Stimulated activated naive CD8-positive, alpha-beta T cell treated with anti-CD3 and anti-CD28 coated beads, Interleukin-15, Interleukin-2, amounts not matched to agents 100 U/mL and 50 U/mL, for 24 hours (primary cell): ENCODE data around the gene SLC4A7.
"Not testable (repeated sequence)": the region's sequence is repeated elsewhere in the genome, so short reads cannot be mapped to it uniquely, and the experiment has no call there.

ENCODE experiments used
- ATAC-seq: fragments of 150-1000 bp; cut with Tn5 transposase; one replicate; pipeline ENCODE4 v1.10.0; 2021
- DNase-seq: peaks from one replicate; pipeline ENCODE4 v3.0.0; 2021

Gene SLC4A7

DNA sequence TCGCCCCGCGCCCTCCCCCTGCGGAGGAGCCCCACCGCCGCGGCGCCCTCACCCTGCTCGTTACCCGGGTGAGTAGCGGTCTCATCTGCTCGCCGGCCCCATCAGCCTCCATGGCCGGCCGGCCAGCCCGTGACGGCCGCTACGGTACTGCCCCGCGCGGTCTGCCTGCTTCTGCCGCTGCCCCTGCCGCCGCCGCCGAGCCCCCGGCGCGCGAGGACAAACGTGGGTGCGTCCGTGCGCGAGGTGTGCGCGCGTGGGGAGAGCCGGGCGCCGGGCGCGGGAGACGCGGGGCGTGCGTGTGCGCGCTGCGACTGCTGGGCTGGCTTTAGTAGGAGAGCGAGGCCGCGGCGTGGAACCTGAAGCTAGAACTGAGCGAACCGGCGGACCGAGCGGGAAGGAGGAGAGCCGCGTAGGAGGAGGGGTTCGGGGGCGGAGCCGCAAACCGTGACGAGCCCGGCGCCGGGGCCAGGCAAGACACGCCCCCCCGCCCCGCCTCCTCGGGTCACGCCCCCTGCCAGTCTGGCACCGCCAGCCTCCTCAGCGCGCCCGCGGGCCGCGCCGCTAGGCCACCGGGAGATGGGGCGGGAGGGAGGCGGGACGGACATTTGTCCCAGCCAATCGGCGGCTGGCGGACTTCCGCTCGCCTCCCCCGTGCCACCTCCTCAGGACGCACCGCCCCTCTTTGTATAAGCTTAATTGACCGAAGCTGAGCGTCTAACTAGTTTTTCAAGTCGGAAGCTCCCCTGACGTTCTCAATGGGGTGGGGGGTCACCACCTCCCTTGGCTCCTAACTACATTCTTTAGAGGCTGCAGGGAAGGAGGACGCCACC lies at the start of gene SLC4A7:
Gene SLC4A7, minus strand, starts transcription at position 370 of the 830 bp plus-strand sequence. Its CDS starts 258 bp downstream, at position 112.
- DNase-seq (peak; percentile 99), ATAC-seq (peak; percentile 97)

DNA sequence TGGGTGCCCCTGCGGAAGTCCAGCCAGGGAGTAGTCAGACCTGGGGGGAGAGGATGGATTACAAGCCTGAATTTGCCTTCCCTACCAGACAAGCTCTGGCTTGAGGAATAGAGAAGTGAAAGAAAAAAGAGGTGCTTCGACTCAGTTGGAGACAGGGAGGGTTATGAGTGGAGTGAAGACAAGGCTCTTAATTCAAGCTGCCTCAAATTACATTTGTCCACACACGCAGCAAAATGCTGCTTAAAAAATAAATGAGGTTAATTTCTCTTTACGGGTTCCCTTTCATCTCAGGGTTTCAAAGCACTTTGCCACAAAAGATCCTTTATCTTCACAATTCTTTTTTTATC lies 49.0 kb upstream of the SLC4A7 start:
- DNase-seq (no peak), ATAC-seq (no peak)

DNA sequence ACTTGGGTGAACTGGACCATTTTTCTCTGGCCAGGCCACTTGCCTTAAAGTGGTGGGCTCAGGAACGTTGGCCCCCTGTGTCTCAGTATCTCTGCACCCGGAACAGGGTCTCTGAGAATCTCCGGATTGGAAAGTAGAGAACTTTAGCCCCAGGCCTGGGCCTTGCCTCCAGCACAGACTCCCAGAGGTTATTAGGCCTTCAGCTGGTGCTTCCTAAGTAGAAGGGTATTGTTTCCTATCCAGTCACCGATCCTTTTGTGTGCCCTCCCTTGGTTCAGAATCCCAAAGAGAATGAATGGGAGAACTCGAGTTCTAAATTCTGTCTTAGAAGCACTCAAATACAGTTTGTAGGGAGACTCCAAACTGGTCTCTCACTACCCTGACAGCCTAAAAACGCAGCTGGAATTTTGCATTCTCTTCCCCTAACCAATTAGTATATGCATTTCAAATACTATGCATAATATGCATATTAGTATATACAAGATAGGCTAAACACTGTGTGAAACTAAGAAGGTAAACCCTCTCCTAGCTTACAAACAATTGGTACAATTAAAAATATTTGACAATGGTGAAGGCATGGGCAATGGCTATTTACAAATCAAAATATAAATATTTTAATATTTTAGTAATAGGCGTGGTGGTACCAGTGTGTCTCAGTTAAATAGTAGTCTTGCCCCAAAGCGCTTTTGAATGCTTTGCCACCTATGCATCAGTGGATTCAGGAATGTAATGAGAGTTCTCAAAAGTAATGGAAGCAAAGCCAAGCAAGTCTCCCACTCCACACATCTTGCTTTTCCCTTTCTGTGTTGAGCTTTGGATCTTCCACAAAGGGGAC lies 48.5 kb upstream of the SLC4A7 start:
- ATAC-seq (no peak), DNase-seq (no peak)

DNA sequence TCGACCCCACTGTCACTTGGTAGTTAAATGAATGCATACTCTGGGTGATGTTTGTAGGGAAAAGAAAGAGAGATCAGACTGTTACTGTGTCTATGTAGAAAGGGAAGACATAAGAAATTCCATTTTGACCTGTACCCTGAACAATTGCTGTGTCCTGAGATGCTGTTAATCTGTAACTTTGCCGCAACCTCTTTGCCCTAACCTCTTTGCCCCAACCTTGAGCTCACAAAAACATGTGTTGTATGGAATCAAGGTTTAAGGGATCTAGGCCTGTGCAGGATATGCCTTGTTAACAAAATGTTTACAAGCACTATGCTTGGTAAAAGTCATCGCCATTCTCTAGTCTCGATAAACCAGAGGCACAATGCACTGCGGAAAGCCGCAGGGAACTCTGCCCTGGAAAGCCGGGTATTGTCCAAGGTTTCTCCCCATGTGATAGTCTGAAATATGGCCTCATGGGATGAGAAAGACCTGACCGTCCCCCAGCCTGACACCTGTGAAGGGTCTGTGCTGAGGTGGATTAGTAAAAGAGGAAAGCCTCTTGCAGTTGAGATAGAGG lies 47.1 kb upstream of the SLC4A7 start:
- ATAC-seq, DNase-seq: not testable (repeated sequence)

GRCh38 chr3:27528791-27529190 lies 44.6 kb upstream of the SLC4A7 start:
- DNase-seq: no peak
- no peak for ATAC-seq

DNA sequence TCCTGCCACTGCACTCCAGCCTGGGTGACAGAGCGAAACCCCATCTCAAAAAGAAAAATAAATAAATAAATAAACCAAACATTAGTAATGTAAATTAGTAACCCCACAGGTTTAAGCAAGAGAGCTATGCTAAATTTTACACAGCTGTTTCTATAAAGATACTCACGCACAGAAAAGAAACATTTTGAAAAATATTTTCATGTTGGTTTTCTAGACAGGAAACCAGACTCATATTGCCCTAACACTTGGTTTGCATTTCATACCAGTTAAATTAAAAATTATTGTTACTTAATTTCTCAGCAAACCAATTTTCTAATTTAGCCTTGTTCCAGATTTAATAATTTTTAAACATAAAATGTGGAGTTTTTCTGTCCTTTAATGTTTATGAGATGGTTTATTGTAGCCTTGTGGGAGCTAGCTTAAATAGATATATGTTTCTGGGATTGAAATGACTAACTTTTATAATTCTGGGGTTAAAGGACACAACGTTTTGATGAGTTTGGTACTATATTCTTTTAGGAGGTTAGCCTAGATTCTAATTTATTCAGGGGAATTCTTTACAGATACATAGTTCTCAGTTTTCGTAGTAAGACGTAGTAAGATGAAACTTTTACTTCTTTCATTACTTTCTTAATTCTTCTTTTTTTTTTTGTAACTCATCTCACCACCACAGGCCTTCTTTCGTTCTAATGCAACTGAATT lies 42.6 kb upstream of the SLC4A7 start:
- ATAC-seq (no peak), DNase-seq (no peak)

- no peak for DNase-seq
- ATAC-seq: no peak
Measured at GRCh38 chr3:27521872-27522265, 37.7 kb upstream of the SLC4A7 start.

GRCh38 chr3:27521179-27521871 lies 37.1 kb upstream of the SLC4A7 start:
- no peak for DNase-seq
- ATAC-seq: no peak

- ATAC-seq: no peak
Measured at GRCh38 chr3:27511724-27512422, 27.7 kb upstream of the SLC4A7 start.

GRCh38 chr3:27509376-27509775 lies 25.2 kb upstream of the SLC4A7 start:
- DNase-seq (no peak), ATAC-seq (no peak)

More at GRCh38 chr3:27511724-27512422, 27.7 kb upstream of the SLC4A7 start:
- no peak for DNase-seq

DNA sequence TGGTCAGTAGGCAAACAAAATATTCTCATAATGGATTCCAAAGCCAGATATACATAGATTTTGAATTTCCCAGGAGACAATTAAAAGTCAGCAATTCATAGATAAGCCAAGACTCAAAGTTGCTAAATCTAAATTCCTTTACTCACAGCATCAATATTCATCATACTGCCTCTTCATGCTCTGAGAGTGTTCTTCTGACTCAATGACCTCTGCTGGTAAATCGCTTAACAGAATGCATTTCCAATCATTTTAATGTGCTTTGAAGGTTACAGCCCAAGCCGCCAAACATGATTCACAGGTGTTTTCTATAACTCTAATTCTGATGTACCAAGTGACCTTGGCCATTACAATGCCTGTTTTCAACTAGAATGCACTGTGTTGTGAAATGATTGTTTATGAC lies 24.2 kb upstream of the SLC4A7 start:
- DNase-seq (no peak), ATAC-seq (no peak)

DNA sequence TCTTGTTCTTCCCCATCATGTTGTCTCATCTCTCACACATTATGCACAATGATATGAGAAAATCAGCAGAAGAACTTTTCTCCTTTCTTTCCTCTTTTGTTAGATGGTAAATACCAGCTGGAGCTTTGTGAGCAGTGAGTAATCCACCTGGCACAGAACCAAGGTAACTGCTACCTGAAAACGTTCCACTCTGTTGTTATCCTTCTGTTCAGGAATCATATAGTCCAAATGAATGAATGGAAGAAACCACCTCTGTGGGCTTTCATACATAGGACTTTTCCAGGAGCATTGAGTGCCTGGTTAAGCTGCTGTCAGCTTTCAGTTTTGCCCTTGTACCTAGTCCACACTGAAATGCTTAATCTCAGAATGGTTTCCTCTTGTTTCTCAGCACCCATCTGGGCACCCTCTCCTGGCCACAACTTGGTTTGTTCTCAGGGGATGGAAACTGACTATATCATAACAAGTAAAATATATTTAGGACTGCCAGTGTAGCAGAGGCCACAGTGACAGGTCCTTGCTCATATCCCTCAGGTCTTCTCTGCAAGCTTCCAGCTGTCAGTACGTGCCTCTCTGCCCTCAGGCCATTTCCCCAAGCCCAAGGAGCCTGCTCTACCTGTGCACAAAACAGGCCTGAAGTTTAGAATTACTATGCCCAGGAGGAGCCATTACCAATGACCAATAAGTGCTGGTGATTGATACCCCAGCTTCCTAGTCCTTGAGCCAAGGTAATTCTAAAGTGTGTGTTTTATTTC lies 23.5 kb upstream of the SLC4A7 start:
- no peak for ATAC-seq
- no peak for DNase-seq

DNA sequence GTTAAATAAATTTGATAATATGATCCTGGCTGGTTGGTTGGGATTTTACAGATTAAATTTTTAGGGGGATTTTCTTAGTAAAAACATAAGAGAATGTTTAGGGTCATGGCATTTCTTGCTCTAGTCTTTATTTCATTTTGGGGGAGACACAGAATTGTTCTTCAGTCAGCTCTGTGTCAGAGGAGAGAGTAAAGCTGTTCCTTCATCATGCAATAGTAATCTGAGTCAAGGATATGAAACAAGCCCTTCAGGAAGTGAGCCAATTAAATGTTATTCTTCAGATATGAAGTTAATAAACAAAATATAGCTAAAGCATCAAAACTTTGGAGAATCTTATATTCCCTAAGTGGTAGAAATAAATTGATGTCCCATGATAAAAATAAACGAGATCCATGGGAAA lies 22.9 kb upstream of the SLC4A7 start:
- no peak for DNase-seq
- no peak for ATAC-seq

- DNase-seq: no peak
- no peak for ATAC-seq
Measured at GRCh38 chr3:27504749-27505148, 20.6 kb upstream of the SLC4A7 start.

DNA sequence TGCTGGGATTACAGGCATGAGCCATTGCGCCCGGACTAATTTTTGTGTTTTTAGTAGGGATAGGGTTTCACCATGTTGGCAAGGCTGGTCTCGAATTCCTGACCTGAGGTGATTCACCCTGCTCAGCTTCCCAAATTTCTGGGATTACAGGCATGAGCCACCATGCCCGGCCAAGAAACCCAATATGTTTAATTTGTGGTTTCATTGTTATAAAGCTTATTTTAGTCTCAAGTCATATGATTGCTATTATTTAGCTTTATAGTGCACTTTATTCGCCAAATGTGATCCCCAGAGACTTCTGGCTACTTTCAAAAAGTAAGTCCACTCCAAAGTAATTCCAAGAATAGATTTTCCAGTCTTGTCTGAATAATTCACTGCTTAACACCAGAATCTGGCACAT lies 19.3 kb upstream of the SLC4A7 start:
- no peak for ATAC-seq
- DNase-seq: no peak

DNA sequence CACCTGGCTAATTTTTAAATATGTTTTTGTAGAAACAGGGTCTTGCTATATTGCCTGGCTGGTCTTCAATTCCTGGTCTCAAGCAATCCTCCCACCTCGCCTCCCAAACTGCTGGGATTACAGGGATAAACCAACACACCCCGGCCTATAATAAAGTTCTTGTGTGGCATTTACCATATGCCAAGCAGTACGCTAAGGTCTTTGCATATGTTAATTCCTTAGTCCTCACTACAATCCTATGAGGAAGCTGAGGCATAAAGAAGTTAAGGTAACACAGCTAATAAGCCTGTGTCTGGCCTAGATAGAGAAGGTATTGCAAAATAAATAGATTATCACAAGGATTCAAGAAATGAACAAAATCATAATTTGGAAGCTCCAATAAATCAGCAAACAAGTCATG lies 17.6 kb upstream of the SLC4A7 start:
- no peak for DNase-seq
- no peak for ATAC-seq

DNA sequence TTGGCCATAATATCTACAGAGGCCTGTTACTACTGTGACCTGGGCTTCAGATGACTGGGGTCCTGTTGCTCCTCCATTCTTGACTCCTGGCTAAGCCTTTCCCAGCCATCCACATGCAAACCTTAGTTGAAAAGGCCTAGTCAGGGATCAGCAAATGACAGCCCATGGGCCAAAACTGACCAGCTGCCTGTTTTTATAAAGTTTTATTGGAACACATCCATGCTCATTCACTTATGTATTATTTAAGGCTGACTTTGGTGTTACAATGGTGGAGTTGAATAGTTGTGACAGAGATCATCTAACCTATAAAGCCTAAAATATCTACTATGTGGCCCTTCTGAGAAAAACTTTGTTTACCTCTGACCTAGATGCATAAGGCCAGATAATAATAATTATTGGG lies 16.8 kb upstream of the SLC4A7 start:
- no peak for DNase-seq
- ATAC-seq: no peak

- ATAC-seq (no peak), DNase-seq (no peak)
Measured at GRCh38 chr3:27500035-27500434, 15.9 kb upstream of the SLC4A7 start.

DNA sequence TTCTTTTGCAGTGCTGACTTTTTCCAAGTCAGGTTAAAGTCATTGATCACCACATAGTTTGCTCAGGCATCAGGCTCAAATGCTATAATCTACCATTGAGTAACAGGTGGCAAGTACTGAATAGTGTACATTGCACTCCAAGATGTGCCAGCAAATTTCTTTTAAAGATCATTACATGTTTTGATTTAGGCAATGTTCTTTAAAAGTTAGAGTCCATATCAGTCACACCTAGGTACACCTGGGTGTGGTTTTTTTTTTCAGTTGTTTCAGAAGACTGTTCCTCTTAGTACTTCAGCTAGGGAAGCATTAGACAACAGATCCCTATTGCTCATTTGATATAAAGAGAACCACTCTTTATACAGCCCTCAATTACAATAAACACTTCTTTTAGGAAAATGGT lies 10.6 kb upstream of the SLC4A7 start:
- no peak for ATAC-seq
- DNase-seq: no peak

DNA sequence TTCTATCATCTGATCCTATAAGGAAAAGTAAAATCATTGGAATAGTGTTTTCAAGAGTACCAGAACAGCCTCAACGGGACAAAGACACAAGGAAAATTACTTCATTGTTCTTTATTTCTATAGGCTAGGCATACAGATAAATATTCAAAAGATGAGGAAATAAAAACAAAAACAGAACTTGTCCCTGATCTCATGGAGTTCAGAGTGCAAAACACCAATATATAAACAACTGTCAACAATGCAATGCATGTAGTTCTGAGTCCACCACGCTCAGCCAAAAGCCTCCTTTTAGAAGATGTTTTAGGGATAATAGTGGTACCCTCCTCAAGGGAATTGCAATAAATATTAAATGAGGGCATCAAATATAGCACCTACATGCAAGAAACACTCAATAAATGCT lies 4.6 kb upstream of the SLC4A7 start:
- ATAC-seq: no peak
- DNase-seq: no peak

- ATAC-seq: no peak
- no peak for DNase-seq
Measured at GRCh38 chr3:27487383-27487782, 3.2 kb upstream of the SLC4A7 start.
